K562 treated with DMSO at 1 percent for 12 hours (cell line): ENCODE data around the gene ZBP1. TPM values are rescaled to one million over a fixed set of nuclear protein-coding genes. Genes with fewer than 3 reads are reported as not detected.

ENCODE experiments used
- total RNA-seq: library from RNA; unstranded; fragments of 300-600 nt; gene quantifications from 2 replicates; pipeline ENCODE4 v1.2.3, GENCODE V29; 2022; ENCODE audit not compliant: insufficient read depth

The ZBP1 gene, protein sequence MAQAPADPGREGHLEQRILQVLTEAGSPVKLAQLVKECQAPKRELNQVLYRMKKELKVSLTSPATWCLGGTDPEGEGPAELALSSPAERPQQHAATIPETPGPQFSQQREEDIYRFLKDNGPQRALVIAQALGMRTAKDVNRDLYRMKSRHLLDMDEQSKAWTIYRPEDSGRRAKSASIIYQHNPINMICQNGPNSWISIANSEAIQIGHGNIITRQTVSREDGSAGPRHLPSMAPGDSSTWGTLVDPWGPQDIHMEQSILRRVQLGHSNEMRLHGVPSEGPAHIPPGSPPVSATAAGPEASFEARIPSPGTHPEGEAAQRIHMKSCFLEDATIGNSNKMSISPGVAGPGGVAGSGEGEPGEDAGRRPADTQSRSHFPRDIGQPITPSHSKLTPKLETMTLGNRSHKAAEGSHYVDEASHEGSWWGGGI
- not detected in 2 replicates for total RNA-seq

DNA sequence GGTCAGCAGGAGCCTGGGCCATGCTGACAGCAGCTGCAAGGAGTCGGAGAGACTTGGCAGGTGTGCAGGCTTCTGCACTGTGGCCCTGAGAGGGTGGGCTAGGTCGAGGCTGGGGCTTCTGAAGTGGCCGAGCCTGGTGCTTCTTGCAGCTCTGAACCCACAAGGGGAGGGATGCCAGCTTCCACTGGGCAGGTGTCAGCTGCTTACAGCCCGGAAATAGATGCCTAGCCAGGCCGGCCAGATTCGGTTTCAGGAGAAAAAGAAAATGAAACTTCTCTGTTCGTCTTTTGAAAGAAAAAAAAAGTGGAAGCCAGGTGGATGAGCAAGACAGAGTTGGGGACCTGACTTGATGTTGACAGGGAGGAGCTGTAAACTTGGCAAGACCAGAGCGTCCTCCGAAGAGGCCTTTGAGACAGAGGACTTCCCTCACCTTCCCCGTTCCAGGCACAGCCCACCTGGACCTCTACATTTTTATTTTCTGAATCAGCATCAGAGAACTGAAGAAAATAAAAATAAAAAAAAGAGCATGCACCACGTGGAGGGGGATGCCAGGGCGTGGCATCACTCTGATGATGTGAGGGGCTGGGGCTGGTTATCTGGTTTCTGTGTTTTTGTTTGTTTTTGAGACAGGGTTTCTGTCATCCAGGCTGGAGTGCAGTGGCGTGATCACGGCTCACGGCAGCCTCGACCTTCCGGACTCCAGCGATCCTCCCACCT, at the start of gene ZBP1:
Gene ZBP1, minus strand, starts transcription at position 153 of the 717 bp plus-strand sequence. Its CDS starts 131 bp downstream, at position 22.

DNA sequence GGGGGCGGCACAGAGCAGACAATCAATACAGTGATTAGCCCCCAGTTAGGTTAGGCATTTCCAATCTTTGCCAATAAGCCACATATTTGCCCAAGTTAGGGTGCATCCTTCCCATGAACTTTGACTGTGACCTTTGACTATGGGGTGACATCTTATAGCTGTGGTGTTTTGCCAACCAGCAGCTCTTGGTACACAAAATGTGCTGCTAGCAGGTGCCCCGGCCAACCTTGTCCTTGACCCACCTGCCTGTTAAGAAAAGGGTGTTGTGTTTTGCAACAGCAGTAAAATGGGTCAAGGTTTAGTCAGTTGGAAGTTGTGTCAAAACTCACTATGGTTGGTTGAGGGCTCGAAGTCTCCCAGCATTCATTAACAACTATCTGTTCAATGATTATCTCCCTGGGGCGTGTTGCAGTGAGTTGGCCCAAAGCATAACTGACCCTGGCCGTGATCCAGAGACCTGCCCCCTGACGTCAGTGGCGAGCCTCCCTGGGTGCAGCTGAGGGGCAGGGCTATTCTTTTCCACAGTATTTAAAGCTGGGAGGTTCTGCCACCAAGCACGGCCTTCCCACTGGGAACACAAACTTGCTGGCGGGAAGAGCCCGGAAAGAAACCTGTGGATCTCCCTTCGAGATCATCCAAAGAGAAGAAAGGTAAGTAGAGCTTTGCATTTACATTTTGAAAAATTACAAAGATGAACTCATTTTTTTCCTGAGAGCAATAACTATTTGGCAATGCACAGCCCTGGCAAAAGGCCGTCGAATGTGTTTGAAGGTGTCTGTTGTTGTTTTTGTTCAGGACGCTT, 59.5 kb downstream of the ZBP1 start, which contains the start of gene PCK1:
Gene PCK1, plus strand, starts transcription at position 557 of the 802 bp plus-strand sequence. CDS start 302 bp downstream, outside the sequence.

Other genes starting within 250 kb of the ZBP1 start
- gene RBM38, start 229.0 kb downstream of the ZBP1 start, total RNA-seq: 77.0 and 112 TPM in 2 replicates
- 34.0 and 84.5 TPM in 2 replicates for gene CTCFL, start 95.3 kb downstream of the ZBP1 start, total RNA-seq
- gene PCK1, start 59.3 kb downstream of the ZBP1 start, total RNA-seq: 0.14 TPM in 1 of 2 replicates, not detected in the other
- 0.20 TPM in 1 of 2 replicates, not detected in the other for gene PMEPA1, start 89.6 kb upstream of the ZBP1 start, total RNA-seq